GM21786 (cell line): Measurements from ENCODE around the gene EFCAB6.

Source experiments
- ATAC-seq: cut with Tn5 transposase; IDR thresholded peaks from one replicate; pipeline ENCODE4 v1.9.1; 2021; ENCODE audit not compliant: unreplicated experiment

Gene EFCAB6

DNA sequence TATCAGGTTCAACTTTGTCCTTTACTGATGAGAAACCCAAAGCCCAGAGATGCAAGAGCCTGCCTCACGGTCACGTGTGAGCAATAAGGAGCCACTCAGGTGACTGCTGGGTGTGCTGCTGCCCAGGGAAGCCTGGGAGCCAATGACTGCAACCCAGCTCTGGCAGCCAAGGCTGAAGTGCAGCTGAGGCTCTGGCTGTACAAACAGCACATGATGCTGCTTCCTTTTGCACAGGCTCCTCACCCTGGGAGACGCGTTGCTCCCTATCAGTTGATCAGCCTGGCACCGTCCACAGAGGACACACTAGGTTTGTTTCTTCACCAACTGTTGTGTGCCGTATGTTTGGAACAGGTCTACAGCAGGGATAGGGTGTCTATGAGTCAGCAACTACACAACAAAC, 168.7 kb downstream of the EFCAB6 start:
- ATAC-seq = no peak

DNA sequence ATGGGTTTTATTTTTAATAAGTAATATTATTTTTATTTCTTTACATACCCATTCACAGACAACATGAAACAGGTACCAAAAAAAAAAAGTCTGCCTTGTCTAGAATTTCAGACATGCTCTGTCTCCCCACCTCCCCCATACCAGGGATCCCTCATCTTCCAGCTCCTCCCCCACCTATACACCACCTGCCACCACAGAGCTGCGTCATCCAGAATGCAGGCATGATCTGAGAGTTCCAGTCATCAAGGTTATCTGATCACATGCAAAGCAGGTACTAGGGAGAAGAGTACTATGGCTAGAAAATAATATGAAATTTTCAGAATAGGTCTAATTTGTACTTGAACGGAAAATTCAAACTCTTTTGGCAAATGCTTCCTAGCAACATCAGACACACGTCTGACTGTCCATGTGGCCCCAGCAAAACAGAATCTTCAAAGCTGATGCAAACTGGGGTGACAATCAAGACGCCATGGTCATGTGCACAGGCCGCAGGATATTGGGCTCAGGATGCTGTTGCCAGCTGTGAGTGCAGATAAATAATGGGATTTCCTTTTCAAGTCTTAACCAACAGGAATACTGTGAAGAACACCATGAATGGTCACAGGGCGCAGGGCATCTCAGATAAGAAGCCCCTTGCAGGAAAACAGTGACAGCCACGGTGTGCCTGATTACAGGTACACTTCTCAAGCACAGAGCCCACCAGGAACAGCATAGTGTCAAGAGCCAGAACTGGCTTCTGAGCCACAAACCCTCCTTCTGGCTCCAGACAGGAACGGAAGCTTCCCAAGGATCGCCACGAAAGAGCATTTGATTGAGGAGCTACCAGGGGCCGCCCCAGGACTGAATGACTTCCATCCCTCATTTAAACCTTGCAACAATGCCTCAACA, 169.5 kb downstream of the EFCAB6 start:
- ATAC-seq = no peak

DNA sequence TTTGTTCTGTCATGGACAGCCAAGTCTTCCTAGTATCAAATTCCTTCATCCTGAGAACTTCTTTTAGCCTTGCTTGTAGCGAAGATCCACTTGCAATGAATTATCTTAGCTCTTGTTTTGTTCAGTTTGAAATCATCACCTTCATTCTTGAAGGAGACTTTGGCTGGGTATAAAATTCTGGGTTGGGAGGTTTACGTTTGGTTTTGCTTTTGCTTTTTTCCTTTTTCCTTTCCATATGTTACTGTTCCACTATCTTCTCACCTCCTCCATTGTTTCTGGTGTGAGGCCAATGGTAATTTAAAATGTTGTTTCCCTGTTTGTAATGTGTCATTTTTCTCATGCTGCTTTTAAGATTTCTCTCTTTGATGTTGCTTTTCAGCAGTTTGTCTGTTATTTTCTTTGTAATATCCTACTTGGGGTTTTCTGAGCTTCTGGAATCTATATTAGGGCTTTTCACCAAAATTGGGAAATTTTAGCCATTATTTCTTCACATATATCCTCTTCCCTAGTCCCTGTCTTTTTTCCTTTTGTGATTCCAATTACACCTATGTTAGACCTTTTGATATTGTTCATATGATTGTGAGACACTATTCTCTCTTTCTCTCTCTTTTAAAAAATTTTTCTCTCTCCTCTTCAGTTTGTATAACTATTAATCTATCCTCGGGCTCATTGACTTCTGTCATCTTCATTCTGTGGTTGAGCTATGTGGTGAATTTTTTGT, 172.7 kb downstream of the EFCAB6 start:
- no peak for ATAC-seq

DNA sequence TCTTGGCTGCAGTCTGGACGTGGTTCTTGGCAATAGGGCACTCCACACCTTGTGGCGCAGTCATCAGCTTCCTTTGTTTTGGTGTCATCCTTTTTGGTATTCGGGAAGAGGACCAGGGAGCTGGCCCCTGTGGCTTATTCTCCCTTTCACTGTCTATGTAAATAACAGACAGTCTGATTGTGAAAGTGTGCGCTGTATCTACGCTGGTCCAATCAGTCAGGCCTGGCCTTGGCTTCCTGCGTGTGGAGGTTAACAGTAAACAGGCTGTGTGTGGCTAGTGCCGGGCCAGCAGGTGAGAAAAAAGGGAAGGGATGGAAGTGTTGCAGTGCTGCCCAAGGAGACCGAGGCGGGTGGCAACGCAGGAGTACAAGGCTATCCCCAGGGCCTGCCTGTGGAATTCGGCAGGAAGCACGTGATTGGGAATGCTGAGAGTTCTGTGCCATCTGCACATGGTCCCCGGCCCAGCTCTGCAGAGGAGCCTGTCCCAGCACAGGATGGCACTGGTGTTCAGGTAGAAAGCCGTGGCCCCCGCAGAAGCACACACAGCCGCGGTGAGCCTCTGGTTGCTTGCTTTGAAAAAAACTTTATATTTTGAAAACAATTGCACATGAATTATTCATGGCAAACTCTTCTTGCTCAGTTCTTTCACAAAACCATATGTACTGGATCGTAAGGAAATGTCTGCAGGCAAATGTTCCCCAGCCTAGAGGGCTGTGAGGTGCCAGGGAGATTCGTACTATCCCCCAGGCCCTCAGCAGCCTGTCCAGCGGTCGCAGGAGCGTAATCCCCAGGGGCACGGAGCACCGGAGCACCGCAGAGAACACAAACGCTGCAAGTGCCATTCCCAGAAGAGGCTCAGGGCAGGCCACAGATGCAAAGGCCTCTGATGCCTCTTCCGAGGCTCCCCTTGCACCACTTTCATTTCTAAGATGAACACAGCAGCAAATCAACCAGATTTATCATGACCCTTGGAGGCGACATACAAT, 174.5 kb downstream of the EFCAB6 start:
- ATAC-seq = no peak

DNA sequence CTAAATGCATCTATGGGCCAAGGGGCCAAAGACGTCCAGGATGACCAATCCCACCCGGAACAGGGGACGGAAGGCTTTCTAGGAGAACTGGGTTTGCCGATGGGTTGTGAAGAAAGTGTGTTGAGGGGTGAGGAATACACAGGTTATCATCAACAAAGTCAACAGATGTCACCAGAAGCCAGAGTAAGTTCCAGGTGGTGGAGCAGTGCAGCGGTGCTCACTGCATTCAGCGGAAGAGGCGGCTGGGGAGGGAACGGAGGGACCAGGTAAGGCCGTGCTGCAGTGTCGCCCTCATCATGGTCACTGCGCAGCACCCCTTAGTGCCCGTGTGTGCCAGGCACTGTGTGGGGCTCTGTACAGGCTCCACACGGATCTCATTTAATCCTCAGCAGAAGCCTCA, 176.0 kb downstream of the EFCAB6 start:
- no peak for ATAC-seq

DNA sequence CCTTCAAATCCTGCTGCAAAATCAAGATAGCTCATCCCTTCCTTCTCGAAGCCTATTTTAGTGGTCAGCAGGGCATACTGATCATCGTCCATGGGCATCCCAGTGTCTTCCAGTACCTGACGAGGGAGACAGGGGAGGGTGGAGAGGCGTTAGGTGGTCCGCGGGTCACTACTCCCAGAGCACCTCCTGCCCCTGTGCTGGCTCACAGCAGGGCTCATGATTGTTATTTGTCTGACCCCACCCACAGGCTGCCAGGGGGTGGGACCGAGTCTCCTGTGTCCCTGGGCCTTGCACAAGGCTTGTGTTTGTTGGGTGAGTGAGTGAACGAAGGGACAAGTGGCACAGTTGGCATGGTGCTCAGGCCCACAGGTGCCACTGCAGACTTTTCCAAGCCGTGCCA, 177.0 kb downstream of the EFCAB6 start:
- ATAC-seq = no peak

DNA sequence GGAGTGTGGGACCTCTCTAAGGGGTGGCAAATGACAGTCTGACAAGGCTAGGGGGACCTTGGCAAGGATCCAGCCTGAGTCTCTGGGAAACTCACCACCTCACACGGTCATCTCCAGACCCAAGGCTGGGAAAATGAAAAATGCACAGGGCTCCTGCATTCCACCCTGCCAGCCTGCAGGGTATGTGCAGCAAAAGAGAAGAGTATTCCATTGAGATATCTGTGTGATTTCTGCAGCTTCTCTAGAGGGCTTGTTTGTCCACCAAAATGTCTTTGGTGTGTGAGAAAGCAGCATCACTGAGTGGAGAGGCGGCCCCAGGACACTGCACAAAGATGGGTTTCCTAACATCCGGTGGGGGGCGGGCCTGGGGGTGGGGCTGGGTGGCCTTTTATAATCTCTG, 177.8 kb downstream of the EFCAB6 start:
- ATAC-seq = no peak

DNA sequence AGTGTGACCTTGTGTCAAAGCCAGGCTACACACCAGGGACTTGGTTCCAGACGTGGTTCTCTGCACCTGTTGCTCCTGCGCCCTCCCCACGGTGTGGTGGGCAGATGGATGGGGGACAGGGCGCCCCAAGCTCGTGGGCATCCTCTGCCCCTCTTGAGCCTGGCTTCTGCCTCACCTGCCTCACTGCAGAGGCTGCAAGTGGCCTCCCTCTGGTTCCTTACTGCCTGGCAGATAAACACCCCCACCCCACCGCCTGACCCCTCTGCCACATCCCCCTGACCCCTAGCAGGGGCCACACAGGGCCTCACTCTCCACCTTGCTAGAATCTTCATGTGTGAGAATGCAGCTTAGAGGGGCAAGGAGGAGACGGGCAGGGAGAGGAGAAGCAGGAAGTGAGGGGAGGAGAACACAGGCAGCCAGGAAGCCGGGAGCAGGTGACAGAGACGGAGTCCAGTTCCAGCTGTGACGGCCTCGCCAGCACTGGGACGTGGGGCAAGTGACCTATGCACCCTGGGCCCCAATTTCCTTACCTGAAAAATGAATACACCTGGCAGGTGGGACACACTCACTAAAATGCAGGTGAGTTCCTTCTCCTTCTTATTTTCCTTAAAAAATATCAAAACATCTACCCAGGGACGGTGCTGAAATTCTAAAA, 178.3 kb downstream of the EFCAB6 start:
- no peak for ATAC-seq

DNA sequence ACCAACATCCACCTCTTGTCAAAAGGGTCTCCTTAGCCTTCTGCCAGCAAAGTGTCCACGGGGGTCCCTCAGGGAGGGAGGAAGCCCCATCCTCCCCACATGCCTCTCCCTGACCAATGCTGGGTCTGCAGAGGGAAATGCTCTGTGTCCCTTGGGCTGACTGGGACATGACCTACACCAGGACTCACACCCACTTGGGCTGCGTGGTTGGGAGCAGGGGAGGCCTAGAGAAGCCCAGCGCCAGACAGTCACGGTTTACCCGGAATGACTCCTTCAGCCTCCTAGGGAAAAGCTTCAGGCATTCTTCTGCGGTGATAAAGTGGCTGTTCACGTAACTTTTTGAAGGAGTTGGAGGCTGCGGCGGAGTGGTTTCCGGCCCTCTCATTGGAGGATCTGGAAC, 180.3 kb downstream of the EFCAB6 start:
- no peak for ATAC-seq

DNA sequence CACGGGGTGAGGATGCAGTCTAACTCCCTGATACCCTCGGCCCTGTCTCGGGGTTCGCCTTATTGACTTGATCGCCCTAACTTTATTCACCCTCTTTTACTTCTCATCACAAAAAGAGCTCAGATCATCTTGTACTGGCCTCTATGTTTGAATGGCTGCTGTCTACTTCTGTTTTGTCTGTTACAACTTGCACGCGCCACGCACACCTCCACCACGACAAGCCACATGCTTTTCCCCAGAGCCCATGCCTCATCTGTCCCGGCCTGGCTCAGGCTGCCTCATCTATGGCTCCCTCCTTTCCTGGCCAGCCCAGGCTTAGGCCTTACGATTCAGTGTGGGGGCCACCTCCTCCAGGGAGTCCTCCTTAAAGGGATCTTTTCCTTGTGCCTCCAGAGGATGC, 180.9 kb downstream of the EFCAB6 start:
- ATAC-seq = no peak

DNA sequence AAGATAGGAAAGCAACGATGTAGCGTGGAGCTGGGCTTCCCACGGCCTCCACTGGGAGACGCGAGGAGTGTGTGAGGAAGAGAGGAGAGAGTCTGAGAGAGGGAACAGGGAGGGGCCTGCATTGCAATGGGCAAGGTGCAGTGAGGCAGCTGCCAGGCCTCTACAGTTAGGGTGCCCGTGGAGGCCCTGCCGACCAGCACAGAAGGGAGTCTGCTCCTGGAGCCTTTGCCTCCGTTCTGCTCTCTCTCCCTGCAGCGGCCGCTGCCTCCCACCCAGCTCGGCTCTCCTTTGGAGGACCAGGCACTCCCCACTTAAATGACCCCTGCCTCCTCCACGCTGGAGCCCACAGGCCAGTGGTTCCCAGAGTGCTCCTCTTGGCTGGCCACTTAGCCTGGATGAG, 181.7 kb downstream of the EFCAB6 start:
- no peak for ATAC-seq

DNA sequence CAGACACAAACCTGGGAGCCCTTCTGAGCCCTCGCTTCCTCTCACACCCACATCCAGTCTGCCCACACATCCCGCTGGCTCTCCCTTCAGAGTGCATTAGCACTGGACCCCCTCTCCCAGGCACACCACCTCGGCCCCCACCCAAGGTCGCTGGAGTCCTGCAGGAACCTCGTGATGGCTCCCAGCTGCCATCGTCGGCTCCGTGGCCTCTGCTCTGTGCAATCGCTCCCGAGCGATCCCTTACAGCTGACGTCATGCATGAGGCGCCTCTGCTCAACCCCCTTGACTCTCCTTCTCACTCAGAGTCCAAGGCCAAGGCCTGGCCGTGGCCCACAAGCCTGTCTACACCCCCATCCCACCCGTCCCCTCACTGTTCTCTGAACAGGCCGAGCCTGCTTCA, 183.9 kb downstream of the EFCAB6 start:
- no peak for ATAC-seq

DNA sequence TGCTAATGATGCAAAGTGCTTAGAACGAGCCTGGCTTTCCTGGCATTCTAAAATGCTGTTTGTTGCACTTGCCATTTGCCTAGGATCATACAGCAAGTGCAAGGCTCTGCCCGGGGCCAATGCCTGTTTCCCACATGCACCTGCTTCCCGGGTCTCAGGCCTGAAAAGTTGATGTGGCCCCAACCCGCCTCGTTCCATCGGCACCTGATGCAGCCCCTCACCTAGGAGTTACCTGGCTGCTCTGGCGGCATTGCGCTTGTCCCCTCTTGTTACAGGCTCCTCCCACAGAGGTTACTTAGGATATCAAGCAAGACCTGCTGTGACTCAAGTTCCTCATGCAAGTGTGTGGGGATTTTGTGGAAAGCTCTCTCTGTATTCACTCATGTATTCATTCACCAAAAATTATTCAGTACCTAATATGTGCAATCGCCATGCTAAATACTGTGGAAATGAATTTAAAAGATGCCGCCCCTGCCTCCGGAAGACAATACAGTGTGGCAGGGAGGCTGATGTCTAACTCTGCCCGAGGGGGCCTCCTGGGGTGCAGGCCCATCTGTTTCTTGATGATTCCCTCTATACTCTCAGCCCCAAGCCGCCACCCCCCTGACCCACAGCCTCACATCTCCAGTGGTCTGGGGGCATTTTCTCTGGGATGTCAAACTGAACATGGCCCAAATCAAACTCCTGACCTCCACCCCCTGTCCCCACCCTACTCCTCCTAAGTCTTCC, 184.5 kb downstream of the EFCAB6 start:
- ATAC-seq = no peak

DNA sequence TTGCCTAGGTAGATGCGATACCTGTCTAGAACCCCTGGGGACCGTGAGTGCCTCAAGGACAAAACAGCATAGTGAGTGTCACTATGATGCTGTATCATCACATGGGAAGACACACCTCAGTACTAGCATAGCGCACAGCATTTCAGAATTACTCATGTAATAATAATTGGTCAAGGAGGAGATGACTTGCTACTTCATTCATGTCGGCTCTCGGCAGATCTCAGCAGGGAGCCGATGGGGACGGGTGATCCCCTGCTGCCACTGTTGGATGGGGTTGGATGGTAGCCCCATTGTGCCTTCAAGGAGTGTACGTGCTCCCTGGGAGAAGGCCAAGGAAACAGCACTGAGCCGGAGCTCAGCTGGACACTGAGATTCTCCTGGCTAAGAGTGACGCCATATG, 186.9 kb downstream of the EFCAB6 start:
- ATAC-seq = no peak

DNA sequence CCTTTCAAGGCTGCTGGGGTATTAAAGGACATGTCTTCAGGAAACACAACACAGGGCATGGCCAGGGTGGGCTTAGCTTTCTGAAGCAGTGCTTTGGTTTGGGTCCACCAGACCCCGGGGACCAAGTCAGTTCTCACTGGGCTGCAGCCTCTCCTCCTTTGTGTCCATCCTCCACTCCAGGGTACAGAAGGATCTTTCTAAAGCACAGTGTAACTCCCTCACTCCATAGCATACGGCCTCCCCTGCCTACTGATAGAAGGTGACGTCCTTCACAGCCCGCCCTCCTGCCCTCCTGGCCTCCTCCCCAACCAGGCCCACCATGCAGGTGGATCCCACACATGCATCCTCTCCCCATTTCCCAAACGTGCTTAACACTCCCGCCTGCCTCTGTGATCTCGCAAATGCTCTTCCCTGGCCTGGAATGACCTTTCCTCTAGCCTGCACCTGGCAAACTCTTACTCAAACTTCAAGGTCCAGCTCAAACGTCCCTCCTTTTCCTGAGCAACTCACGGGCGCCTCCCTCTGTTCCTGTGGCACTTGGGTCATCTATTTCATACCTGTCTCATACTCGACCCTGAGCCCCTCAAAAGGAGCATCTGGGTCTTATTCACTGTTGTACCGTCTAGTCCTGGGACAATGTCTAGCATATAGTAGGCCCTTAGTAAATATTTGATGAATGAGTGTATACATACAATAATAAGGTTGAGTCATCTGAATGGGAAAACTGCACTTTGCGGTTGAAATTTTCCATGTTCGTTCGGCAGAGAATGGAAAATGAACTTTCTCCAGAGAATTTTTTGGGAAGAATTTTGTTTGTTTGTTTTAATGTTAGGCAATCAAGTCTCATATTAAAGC, 187.7 kb downstream of the EFCAB6 start:
- ATAC-seq = no peak

DNA sequence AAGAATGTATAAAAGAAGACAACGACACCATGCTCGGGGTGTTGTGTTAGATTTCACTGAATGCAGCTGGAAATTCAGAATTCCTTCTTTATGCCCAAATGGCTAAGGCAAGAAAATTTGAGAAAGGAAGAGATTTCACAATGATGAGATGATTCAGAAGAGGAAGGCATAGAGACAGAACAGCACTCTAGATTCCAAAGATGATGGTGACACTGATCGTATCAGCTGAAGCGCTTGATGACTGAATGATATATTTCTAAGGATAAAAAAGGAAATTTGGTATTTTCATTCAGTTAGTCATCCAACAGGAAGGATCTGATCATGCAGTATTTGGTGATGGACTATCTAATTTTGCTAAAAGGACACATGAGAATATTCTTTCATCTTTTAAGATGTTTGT, 189.2 kb downstream of the EFCAB6 start:
- ATAC-seq = no peak

DNA sequence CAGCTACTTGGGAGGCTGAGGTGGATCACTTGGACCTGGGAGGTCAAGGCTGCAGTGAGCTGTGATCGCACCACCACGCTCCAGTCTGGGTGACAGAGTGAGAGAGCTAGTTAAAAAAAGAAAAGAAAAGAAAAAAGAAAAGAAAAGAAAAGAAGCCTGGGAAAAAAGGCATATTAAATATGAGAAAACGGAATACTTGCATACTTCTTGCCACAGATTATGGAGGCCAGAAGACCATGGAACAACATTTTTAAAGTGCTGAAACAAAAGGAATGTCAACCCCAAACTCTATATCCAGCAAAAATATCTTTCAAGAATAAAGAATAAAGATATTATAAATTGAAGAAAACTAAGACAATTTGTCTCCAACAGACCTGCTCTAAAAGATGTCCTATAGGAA, 191.9 kb downstream of the EFCAB6 start:
- ATAC-seq = no peak

DNA sequence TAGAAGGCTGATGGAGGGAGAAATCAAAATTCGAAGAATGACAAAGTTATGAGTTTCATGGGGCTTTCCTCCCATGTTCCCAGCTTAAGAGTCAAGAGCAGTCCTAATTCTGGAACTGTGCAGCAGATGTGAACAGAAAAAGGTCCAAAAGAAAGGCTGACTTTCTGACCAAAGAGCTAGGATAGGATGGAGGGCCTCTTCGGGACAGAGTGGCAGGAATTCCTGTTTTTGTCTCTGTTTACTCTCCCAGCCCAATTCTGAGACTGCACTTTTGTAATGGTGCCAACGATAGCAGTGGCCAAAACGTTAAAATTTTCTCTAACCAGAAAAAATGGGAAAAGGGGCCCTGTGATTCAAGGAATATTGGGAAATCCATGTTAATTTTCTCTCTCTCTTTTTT, 193.6 kb downstream of the EFCAB6 start:
- no peak for ATAC-seq

DNA sequence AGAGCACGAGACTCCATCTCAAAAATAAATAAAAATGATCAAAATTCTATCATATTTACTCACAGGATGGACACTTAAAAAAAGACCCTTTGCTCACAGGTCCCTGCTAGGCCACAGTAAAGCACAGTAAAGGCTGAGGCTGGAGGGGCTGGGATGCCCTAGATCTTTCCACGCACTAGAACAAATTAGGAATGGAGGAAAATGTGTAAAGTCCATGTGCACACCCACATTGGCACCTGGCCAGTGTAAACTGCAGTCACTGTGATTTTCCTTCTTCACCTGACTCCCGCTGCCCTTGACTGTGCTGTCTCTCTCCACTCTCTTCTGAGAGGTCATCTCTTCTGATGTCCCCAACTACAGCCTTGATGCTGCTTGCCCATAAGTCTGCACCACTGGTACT, 195.5 kb downstream of the EFCAB6 start:
- ATAC-seq = no peak
